ENCODE measurements around the gene SLC19A1. TPM values are rescaled to one million over a fixed set of nuclear protein-coding genes. Genes with fewer than 3 reads are reported as not detected.

The SLC19A1 gene
- total and polyA plus RNA-seq, 7 donors = 1.4 to 3.8 (median 2.3) TPM

DNA sequence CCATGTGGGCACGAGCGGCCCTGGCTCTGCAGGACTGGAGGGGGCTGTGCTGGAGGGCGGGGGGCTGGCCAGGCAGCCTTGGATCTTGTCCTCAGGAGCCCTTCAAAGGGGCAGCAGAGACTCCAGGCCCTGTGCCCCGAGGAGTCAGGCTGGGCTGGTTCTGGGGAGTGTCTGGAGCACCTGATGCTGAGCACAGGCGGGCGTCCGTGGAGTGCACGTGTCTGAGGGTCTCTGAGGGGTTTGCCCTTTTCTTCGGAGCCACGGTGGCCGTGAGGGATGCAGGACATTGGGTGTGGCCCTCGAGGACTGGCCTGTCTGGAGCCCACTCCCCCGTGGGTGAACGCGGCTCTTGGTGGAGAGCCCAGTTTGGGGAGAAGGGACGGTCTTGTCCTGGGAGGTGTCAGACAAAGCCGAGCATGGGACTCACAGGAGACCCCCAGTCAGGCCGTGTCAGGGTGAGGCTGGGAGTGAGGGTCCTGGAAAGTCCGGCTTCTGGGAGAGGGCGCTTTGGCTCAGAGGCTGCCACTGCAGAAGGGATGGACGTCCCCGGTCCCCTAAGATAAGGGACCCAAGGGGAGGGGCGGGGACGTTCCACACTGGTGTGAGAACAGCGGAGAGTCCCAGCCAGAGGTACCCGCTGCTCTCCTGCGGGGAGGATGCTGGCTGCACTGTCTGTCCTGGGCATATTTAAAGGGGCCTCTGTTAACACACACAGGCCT, 76.5 kb downstream of the SLC19A1 start:
- DNase-seq (peak; percentile 13 to 26), ATAC-seq (no peak)
- no peak overlapping the region for H3K27ac ChIP-seq
- intact Hi-C loops (cut with DNase I) = no loop called here
- 72 to 79% (median 75%) methylated on average over 25 to 27 of the region's 27 CpGs for WGBS, 3 donors
- H3K9me3 ChIP-seq = peaks cover 12% of the 10 kb centered on the region
- TF ChIP-seq, protein P1, sequence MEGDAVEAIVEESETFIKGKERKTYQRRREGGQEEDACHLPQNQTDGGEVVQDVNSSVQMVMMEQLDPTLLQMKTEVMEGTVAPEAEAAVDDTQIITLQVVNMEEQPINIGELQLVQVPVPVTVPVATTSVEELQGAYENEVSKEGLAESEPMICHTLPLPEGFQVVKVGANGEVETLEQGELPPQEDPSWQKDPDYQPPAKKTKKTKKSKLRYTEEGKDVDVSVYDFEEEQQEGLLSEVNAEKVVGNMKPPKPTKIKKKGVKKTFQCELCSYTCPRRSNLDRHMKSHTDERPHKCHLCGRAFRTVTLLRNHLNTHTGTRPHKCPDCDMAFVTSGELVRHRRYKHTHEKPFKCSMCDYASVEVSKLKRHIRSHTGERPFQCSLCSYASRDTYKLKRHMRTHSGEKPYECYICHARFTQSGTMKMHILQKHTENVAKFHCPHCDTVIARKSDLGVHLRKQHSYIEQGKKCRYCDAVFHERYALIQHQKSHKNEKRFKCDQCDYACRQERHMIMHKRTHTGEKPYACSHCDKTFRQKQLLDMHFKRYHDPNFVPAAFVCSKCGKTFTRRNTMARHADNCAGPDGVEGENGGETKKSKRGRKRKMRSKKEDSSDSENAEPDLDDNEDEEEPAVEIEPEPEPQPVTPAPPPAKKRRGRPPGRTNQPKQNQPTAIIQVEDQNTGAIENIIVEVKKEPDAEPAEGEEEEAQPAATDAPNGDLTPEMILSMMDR (IDR thresholded peaks at IDR 0.05) = no peak
- no peaks in the 10 kb centered on the region for H3K4me1 ChIP-seq
- H3K27me3 ChIP-seq (ENCODE audit: insufficient read depth in 3 of 3, low read length in 2 of 3) = peaks cover 0 to 36% (median 0%) of the 10 kb centered on the region in 3 donors
- no peaks in the 10 kb centered on the region for H3K36me3 ChIP-seq (ENCODE audit: insufficient read depth in 1 of 2, low read depth in 1 of 2)
- H3K4me3 ChIP-seq = no peak overlapping the region

DNA sequence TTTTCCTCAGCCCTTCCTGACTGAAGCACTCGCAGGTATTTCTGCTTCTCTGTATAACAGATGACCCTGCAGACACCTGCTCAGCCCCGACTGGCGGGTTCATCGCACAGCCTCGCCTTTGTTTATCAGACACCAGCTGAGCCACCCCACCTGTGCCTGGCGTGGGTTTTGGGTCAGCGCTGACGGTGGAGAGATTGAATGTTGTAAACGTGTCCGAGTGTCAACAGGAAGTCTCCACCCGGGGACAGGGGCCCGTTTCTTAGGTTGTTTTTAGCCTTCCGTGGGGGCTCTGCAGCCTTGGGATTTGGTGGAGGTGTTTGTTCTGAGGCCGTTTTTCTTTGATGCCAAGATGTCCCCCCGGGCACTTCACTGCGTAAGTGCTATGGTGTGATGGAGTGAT, 77.1 kb downstream of the SLC19A1 start:
- Histone ChIP-seq H3K4me3 (no peak overlapping the region), H3K27me3 (ENCODE audit: insufficient read depth in 3 of 3, low read length in 2 of 3) (peaks cover 0 to 37% (median 0%) of the 10 kb centered on the region in 3 donors), H3K9me3 (peaks cover 12% of the 10 kb centered on the region), H3K27ac (no peak overlapping the region), H3K4me1 (no peaks in the 10 kb centered on the region), H3K36me3 (ENCODE audit: insufficient read depth in 1 of 2, low read depth in 1 of 2) (no peaks in the 10 kb centered on the region)
- DNase-seq = peak in 1 of 2 donors; percentile 30
- WGBS, 3 donors = 66 to 75% (median 69%) methylated on average over 16 of the region's 16 CpGs
- intact Hi-C loops (cut with DNase I) = no loop called here
- no peak for ATAC-seq
- TF ChIP-seq, protein P1 (IDR thresholded peaks at IDR 0.05) = no peak

DNA sequence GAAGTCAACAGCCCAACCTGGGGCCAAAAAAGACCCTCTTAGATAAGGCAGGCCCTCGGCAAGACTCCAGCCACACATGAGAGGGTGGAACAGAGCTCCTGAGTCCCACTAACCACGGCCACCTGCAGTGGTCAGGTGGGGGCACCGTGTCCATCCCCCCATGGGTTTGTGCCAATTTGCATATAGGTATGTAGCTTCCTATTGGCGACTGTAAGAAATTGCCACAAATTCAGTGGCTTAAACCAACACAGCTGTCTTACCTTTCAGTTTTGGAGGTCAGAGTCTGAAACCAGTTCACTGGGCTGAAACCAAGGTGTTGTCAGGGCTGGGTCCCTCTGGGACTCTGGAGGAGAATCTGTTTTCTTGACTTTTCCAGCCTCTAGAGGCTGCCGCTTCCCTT, 77.9 kb downstream of the SLC19A1 start:
- no peak for DNase-seq
- TF ChIP-seq, protein P1 (IDR thresholded peaks at IDR 0.05) = no peak
- intact Hi-C loops (cut with DNase I) = no loop called here
- H3K9me3 ChIP-seq = peaks cover 12% of the 10 kb centered on the region
- no peaks in the 10 kb centered on the region for H3K36me3 ChIP-seq (ENCODE audit: insufficient read depth in 1 of 2, low read depth in 1 of 2)
- H3K4me1 ChIP-seq = no peaks in the 10 kb centered on the region
- peaks cover 0 to 40% (median 0%) of the 10 kb centered on the region in 3 donors for H3K27me3 ChIP-seq (ENCODE audit: insufficient read depth in 3 of 3, low read length in 2 of 3)
- no peak overlapping the region for H3K27ac ChIP-seq
- 93 to 94% (median 93%) methylated on average over 5 of the region's 5 CpGs for WGBS, 3 donors
- no peak overlapping the region for H3K4me3 ChIP-seq
- no peak for ATAC-seq

DNA sequence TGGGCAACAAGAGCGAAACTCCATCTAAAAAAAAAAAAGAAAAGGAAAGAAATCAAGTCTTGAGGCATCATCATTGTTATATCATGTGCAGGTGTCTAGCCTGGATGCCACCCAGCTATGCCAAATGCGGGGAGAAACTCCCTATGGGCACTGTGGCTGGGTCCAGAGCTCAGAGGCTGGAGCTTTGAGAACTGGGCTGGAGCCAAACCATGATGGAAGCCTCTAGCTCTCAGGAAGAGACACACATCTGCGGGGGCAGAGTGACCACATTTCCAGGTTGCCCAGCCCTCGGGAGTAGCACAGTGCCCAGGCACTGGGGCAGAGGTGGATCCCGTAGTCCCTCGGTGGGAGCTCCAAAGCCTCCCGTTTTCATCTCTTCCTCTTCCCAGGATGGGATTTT, 78.4 kb downstream of the SLC19A1 start:
- 73 to 90% (median 86%) methylated on average over 7 of the region's 7 CpGs for WGBS, 3 donors
- TF ChIP-seq, protein P1 (IDR thresholded peaks at IDR 0.05) = no peak
- no peaks in the 10 kb centered on the region for H3K36me3 ChIP-seq (ENCODE audit: insufficient read depth in 1 of 2, low read depth in 1 of 2)
- H3K9me3 ChIP-seq = peaks cover 12% of the 10 kb centered on the region
- no peak overlapping the region for H3K4me3 ChIP-seq
- H3K27ac ChIP-seq = no peak overlapping the region
- DNase-seq (peak in 1 of 2 donors; percentile 22), ATAC-seq (no peak)
- H3K27me3 ChIP-seq (ENCODE audit: insufficient read depth in 3 of 3, low read length in 2 of 3) = peaks cover 0 to 40% (median 2%) of the 10 kb centered on the region in 3 donors
- intact Hi-C loops (cut with DNase I) = no loop called here
- H3K4me1 ChIP-seq = no peaks in the 10 kb centered on the region
